IMR-90 (cell line): Measurements from ENCODE around the gene OR2C3. TPM values are rescaled to one million over a fixed set of nuclear protein-coding genes. Genes with fewer than 3 reads are reported as not detected.

Source experiments
- ATAC-seq: fragments of 200-7000 bp; cut with Tn5 transposase; 2 replicates; pipeline ENCODE4 v1.9.1; 2020; ENCODE audit warnings: low read depth, mild to moderate bottlenecking, moderate library complexity
- BruUV-seq: library from RNA; stranded (reverse); fragments of 400-500 nt; replicated peaks from 2 replicates; lab custom pipeline; 2021; lab: Mats Ljungman, UMichigan
- CTCF ChIA-PET: fragments of 300-600 bp; formaldehyde crosslinking; extraction: SDS; loops from one replicate; lab custom pipeline; 2021; ENCODE audit warnings: antibody characterized with exemption; lab: Yijun Ruan, JAX
- POLR2A ChIA-PET: fragments of 300-600 bp; sonication (Branson Sonifier 250); formaldehyde crosslinking; loops from one replicate; lab custom pipeline; 2022; ENCODE audit warnings: antibody characterized with exemption; ENCODE audit not compliant: unreplicated experiment; lab: Charles Lee
- DNase-seq: peaks from one replicate; pipeline ENCODE4 v3.0.0; 2013
- H2AFZ ChIP-seq: replicated peaks from 2 replicates; pipeline ENCODE3; 2013; ENCODE audit warnings: low read length, mild to moderate bottlenecking; ENCODE audit not compliant: poor library complexity
- H2AK5ac ChIP-seq: 2 replicates; pipeline ENCODE4 v1.6.1; 2013; ENCODE audit warnings: low read depth, low read length, inconsistent platforms
- H2AK9ac ChIP-seq: replicated peaks from 2 replicates; pipeline ENCODE3; 2013; ENCODE audit warnings: mild to moderate bottlenecking, low read depth, low read length, moderate library complexity; ENCODE audit not compliant: poor library complexity
- H2BK120ac ChIP-seq: 2 replicates; pipeline ENCODE4 v1.6.1; 2013; ENCODE audit warnings: low read depth, low read length, inconsistent platforms
- H2BK15ac ChIP-seq: 3 replicates; pipeline ENCODE4 v1.6.1; 2013; ENCODE audit warnings: low read depth, low read length, inconsistent platforms
- H2BK20ac ChIP-seq: 2 replicates; pipeline ENCODE4 v1.6.1; 2013; ENCODE audit warnings: low read depth, mild to moderate bottlenecking, inconsistent platforms, low read length, moderate library complexity
- H2BK5ac ChIP-seq: 2 replicates; pipeline ENCODE4 v1.6.1; 2013; ENCODE audit warnings: mild to moderate bottlenecking, low read depth, low read length, inconsistent platforms; ENCODE audit not compliant: poor library complexity, severe bottlenecking
- H3K14ac ChIP-seq: replicated peaks from 2 replicates; pipeline ENCODE4 v1.6.1; 2013; ENCODE audit warnings: low read depth, low read length, inconsistent platforms
- H3K18ac ChIP-seq: 2 replicates; pipeline ENCODE4 v1.6.1; 2013; ENCODE audit warnings: low read depth, low read length, control low read depth
- H3K23ac ChIP-seq: 2 replicates; pipeline ENCODE4 v1.6.1; 2013; ENCODE audit warnings: low read depth, low read length, inconsistent platforms
- H3K27ac ChIP-seq: 2 replicates; pipeline ENCODE4 v1.5.1; 2013; ENCODE audit warnings: mild to moderate bottlenecking, control low read depth, low read length; ENCODE audit not compliant: insufficient read depth
- H3K27me3 ChIP-seq: 2 replicates; pipeline ENCODE4 v1.6.1; 2013; ENCODE audit warnings: low read length; ENCODE audit not compliant: control insufficient read depth, insufficient read depth
- H3K36me3 ChIP-seq: 2 replicates; pipeline ENCODE4 v1.6.1; 2013; ENCODE audit warnings: low read length, mixed read lengths; ENCODE audit not compliant: control insufficient read depth, insufficient read depth
- H3K4ac ChIP-seq: 2 replicates; pipeline ENCODE4 v1.6.1; 2013; ENCODE audit warnings: low read depth, low read length, inconsistent platforms
- H3K4me1 ChIP-seq: 2 replicates; pipeline ENCODE4 v1.6.1; 2013; ENCODE audit warnings: low read length, mixed read lengths; ENCODE audit not compliant: control insufficient read depth, insufficient read depth
- H3K4me2 ChIP-seq: 2 replicates; pipeline ENCODE4 v1.6.1; 2013; ENCODE audit warnings: low read depth, mild to moderate bottlenecking, control low read depth, low read length, moderate library complexity
- H3K4me3 ChIP-seq: 2 replicates; pipeline ENCODE4 v1.5.1; 2013; ENCODE audit warnings: low read depth, mild to moderate bottlenecking, control low read depth, low read length, moderate library complexity; ENCODE audit not compliant: insufficient read depth
- H3K56ac ChIP-seq: 2 replicates; pipeline ENCODE4 v1.6.1; 2013; ENCODE audit warnings: low read length, inconsistent platforms; ENCODE audit not compliant: insufficient read depth; ENCODE audit errors: extremely low read depth
- H3K79me1 ChIP-seq, 2 experiments: 2 replicates each; pipeline ENCODE4 v1.6.1; 2013; ENCODE audit warnings: low read length in 2 of 2, inconsistent platforms in 1 of 2, low read depth in 1 of 2
- H3K9ac ChIP-seq: 2 replicates; pipeline ENCODE4 v1.6.1; 2013; ENCODE audit warnings: low read depth, low read length, control low read depth
- H3K9me1 ChIP-seq: 2 replicates; pipeline ENCODE4 v1.6.1; 2013; ENCODE audit warnings: low read length, inconsistent platforms; ENCODE audit not compliant: insufficient read depth
- H3K9me3 ChIP-seq: 2 replicates; pipeline ENCODE4 v1.6.1; 2013; ENCODE audit warnings: low read length; ENCODE audit not compliant: control insufficient read depth, insufficient read depth
- H4K20me1 ChIP-seq: 2 replicates; pipeline ENCODE4 v1.6.1; 2013; ENCODE audit warnings: low read length, inconsistent platforms; ENCODE audit not compliant: insufficient read depth
- H4K5ac ChIP-seq: 2 replicates; pipeline ENCODE4 v1.6.1; 2013; ENCODE audit warnings: mild to moderate bottlenecking, low read depth, low read length, control low read depth
- H4K8ac ChIP-seq, 2 experiments: 2 replicates each; pipeline ENCODE4 v1.6.1; 2013; ENCODE audit warnings: low read depth in 2 of 2, low read length in 2 of 2, control low read depth in 1 of 2, inconsistent platforms in 1 of 2
- H4K91ac ChIP-seq: 2 replicates; pipeline ENCODE4 v1.6.1; 2013; ENCODE audit warnings: low read depth, low read length, inconsistent platforms; ENCODE audit not compliant: insufficient read depth
- CEBPB ChIP-seq: IDR thresholded peaks from 2 replicates; pipeline ENCODE4 v1.6.1; 2012; ENCODE audit warnings: low read depth, low read length, improper control_type of control experiment
- CHD1 ChIP-seq: IDR thresholded peaks from 2 replicates; pipeline ENCODE4 v1.6.1; 2012; ENCODE audit warnings: low read depth, low read length, improper control_type of control experiment
- ELK1 ChIP-seq: fragments of 150-350 bp; IDR thresholded peaks from 2 replicates; pipeline ENCODE4 v1.6.1; 2016; ENCODE audit warnings: low read depth, mild to moderate bottlenecking, low read length, moderate library complexity, borderline replicate concordance
- MAZ ChIP-seq: IDR thresholded peaks from 2 replicates; pipeline ENCODE4 v1.6.1; 2012; ENCODE audit warnings: low read depth, mild to moderate bottlenecking, low read length, improper control_type of control experiment, moderate library complexity, borderline replicate concordance
- NFE2L2 ChIP-seq: fragments of 150-350 bp; IDR thresholded peaks from 2 replicates; pipeline ENCODE4 v1.6.1; 2016; ENCODE audit warnings: low read depth, mild to moderate bottlenecking, low read length
- RAD21 ChIP-seq: IDR thresholded peaks from 2 replicates; pipeline ENCODE4 v1.6.1; 2012; ENCODE audit warnings: low read length, improper control_type of control experiment
- RCOR1 ChIP-seq: IDR thresholded peaks from 2 replicates; pipeline ENCODE4 v1.6.1; 2012; ENCODE audit warnings: mild to moderate bottlenecking, low read length, improper control_type of control experiment; ENCODE audit not compliant: insufficient replicate concordance
- RFX5 ChIP-seq: IDR thresholded peaks from 2 replicates; pipeline ENCODE4 v1.8.0; 2012; ENCODE audit warnings: low read depth, mild to moderate bottlenecking, low read length, moderate library complexity
- SMC3 ChIP-seq: fragments of 150-350 bp; IDR thresholded peaks from 2 replicates; pipeline ENCODE4 v1.6.1; 2016; ENCODE audit warnings: low read depth, mild to moderate bottlenecking, antibody characterized with exemption, low read length, moderate library complexity
- USF2 ChIP-seq: fragments of 150-350 bp; IDR thresholded peaks from 2 replicates; pipeline ENCODE4 v1.6.1; 2017; ENCODE audit warnings: mild to moderate bottlenecking, antibody characterized with exemption, low read length, low read depth
- WGBS, 2 experiments: methylation state at CpG; one replicate each; pipeline versions ENCODE4 v1.1.5 to v1.1.7; 2013; ENCODE audit warnings: missing lambda C conversion rate in 2 of 2; ENCODE audit not compliant: insufficient read length in 1 of 2; ENCODE audit errors: extremely low coverage in 2 of 2; 5-methylcytosine and 5-hydroxymethylcytosine counted together
- dilution Hi-C: fragments of 300-500 bp; cut with HindIII; formaldehyde crosslinking; loops from one replicate; pipeline ENCODE4 v1.14.3; 2018; ENCODE audit warnings: low sequenced_read_pairs; ENCODE audit not compliant: unreplicated experiment
- in situ Hi-C: fragments of 300-500 bp; cut with MboI; formaldehyde crosslinking; loops from 3 replicates; pipeline ENCODE4 v1.14.3; 2019; ENCODE audit warnings: low sequenced_read_pairs, inconsistent platforms, mixed read lengths
- intact Hi-C: fragments of 100-400 bp; cut with micrococcal nuclease; formaldehyde crosslinking; loops from 2 replicates; pipeline ENCODE4 v1.10.0; 2022
- polyA plus RNA-seq, 3 experiments: library from polyadenylated mRNA; depleted of rRNA; stranded (reverse); fragments of >200 nt; gene quantifications; 2 replicates each; pipeline ENCODE4 v1.2.3, GENCODE V29; 2012; ENCODE audit warnings: low replicate concordance in 1 of 3
- total RNA-seq: library from RNA; depleted of rRNA; stranded (reverse); fragments of >200 nt; gene quantifications from 2 replicates; pipeline ENCODE4 v1.2.3, GENCODE V29; 2012

The OR2C3 gene
- total and polyA plus RNA-seq, 2 of the 4 experiments (the other 2 are of a cell fraction): not detected

- H3K4me2 ChIP-seq: no peak overlapping the region
- no peak overlapping the region for H4K5ac ChIP-seq
- ATAC-seq: no peak
- POLR2A ChIA-PET: no interaction called here
- intact Hi-C loops (no loop called here), dilution Hi-C loops (no loop called here), in situ Hi-C loops (no loop called here)
- no peak overlapping the region for H2BK5ac ChIP-seq
- H3K18ac ChIP-seq: no peak overlapping the region
- H3K14ac ChIP-seq: no peak overlapping the region
- no peaks in the 10 kb centered on the region for H3K36me3 ChIP-seq
- CTCF ChIA-PET: no interaction called here
- H4K20me1 ChIP-seq: no peaks in the 10 kb centered on the region
- TF ChIP-seq CHD1 (no peak), ELK1 (no peak), MAZ (no peak), RCOR1 (no peak), USF2 (no peak), RFX5 (no peak), NFE2L2 (no peak), RAD21 (no peak), SMC3 (no peak), CEBPB (no peak)
- H2AK9ac ChIP-seq: no peak overlapping the region
- DNase-seq: no peak
- no TSS peak for BruUV-seq
- peaks cover 13% of the 10 kb centered on the region for H3K9me3 ChIP-seq
- H3K27me3 ChIP-seq: no peaks in the 10 kb centered on the region
- H3K4me1 ChIP-seq: no peaks in the 10 kb centered on the region
- no peak overlapping the region for H2BK15ac ChIP-seq
- no peak overlapping the region for H4K8ac ChIP-seq
- H2BK20ac ChIP-seq: no peak overlapping the region
- no peak overlapping the region for H3K56ac ChIP-seq
- no peaks in the 10 kb centered on the region for H3K79me1 ChIP-seq
- no peak overlapping the region for H3K27ac ChIP-seq
- H2BK120ac ChIP-seq: no peak overlapping the region
- H3K9ac ChIP-seq: no peak overlapping the region
- H3K4ac ChIP-seq: no peak overlapping the region
- H4K91ac ChIP-seq: no peak overlapping the region
- 37% methylated on average over 2 of the region's 5 CpGs; no CpG with 5 or more reads in 1 of the 2 experiments for WGBS, 2 experiments
- H3K9me1 ChIP-seq: no peaks in the 10 kb centered on the region
- no peak overlapping the region for H3K23ac ChIP-seq
- H3K4me3 ChIP-seq: no peak overlapping the region
- no peak overlapping the region for H2AFZ ChIP-seq
- no peak overlapping the region for H2AK5ac ChIP-seq
These were observed 42.8 kb upstream of the OR2C3 start for GRCh38 chr1:247578946-247579460.
